Astrocyte of the cerebellum (primary cell): ENCODE measurements around the gene RPTN.

Experiments used
- DNase-seq: peaks from one replicate; pipeline ENCODE4 v3.0.0-alpha.2; 2011; ENCODE audit warnings: low read depth
- H3K4me3 ChIP-seq: 2 replicates; pipeline ENCODE4 v1.5.1; 2011; ENCODE audit warnings: mild to moderate bottlenecking, low read depth, low read length, moderate library complexity
- in situ Hi-C: cut with HindIII; loops from 2 replicates; pipeline ENCODE4 v1.10.0; 2017; ENCODE audit warnings: low sequenced_read_pairs
- TF ChIP-seq, protein P1 (sequence below): IDR thresholded peaks from 2 replicates; pipeline ENCODE4 v1.5.1; 2012; ENCODE audit warnings: low read length, low read depth, moderate library complexity, mild to moderate bottlenecking; ENCODE audit errors: missing control alignments

RPTN gene

DNA sequence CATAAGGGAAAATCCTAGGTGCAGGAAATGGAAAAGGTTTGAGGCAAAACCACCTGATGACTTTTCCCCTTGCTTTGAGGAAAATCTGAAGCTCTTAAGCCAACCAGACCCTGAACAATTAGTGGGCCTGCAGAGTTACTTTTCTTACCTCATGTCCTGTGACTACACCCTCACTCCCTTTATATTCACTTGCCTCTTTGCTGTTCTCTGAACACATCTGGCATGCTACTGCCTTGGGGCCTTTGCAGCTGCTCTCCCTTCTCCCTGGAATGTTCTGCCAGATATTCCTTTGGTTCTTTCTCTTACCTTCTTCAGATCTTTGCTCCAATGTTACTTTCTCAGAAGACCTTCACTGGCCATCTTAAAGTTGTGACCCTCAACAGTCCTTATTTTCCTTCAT is 21.8 kb downstream of the RPTN start:
- no peak overlapping the region for H3K4me3 ChIP-seq
- TF ChIP-seq, protein P1, sequence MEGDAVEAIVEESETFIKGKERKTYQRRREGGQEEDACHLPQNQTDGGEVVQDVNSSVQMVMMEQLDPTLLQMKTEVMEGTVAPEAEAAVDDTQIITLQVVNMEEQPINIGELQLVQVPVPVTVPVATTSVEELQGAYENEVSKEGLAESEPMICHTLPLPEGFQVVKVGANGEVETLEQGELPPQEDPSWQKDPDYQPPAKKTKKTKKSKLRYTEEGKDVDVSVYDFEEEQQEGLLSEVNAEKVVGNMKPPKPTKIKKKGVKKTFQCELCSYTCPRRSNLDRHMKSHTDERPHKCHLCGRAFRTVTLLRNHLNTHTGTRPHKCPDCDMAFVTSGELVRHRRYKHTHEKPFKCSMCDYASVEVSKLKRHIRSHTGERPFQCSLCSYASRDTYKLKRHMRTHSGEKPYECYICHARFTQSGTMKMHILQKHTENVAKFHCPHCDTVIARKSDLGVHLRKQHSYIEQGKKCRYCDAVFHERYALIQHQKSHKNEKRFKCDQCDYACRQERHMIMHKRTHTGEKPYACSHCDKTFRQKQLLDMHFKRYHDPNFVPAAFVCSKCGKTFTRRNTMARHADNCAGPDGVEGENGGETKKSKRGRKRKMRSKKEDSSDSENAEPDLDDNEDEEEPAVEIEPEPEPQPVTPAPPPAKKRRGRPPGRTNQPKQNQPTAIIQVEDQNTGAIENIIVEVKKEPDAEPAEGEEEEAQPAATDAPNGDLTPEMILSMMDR: no peak
- in situ Hi-C loops: no loop called here
- no peak for DNase-seq

DNA sequence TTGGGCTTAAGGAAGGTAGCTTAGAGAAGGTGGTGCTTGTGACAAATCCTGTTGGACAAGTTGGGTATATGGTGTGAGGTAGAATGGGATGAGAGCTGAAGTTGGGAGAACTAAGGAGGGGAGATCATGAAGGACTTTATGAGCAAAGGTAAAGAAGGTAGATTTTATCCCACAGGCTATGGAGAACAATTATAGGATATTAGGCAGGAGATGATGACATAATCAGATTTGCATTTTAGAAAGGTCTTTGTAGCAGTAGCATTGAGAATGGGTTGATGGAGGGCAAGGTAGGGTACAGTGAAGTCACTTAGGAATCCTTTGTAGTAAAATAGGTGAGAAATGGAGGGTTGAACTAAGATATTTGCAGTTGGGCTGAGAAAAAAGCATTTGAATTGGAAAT is 28.8 kb downstream of the RPTN start:
- TF ChIP-seq, protein P1: no peak
- in situ Hi-C loops: no loop called here
- DNase-seq: no peak
- no peak overlapping the region for H3K4me3 ChIP-seq

DNA sequence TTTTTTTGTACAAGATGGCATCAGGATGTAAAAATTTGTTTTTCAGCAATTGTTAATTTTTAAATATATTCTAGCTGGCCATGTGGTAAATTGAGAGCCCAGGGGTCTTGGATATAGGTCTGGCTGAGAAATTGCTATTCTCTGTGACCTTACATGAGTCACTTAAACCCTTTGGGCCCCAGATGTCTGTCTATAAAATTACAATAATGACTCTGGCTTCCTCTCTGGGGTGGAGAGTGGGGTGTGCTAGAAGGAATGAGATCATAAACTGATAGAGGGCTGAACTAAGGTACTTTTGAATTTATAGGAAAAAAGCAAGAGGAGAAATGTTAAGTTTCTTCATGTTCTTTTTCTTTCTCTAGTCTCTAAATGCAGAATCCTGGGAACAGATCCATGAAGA is 31.4 kb downstream of the RPTN start:
- no peak overlapping the region for H3K4me3 ChIP-seq
- TF ChIP-seq, protein P1: no peak
- no peak for DNase-seq
- in situ Hi-C loops: no loop called here

DNA sequence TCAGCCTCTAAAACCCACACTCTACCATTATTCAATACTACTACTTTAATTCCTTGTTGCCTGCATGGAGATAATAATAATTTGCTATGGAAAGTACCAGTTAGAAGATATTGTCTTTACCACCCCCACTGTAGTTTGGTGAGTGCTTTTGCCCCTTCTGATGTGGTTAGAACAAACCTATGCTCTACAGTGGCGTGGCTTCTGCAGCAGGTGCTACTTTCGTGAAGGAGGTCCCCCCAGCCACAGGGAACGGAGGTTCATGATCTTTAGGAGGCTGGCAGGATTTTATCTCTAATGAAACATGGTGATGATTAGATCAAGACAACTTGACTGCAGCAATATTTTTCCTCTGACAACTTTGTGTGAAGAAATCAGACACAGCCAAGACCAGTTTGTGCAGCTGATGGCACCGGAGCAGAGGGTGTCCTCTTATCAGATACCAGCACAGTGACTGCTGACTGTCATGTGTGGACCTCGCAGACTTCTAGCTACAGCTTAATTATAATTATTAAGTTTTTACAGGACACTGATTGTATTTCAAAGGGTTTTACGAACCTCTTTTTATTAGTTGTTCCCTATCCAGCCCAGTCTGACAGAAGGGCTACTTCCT is 33.1 kb downstream of the RPTN start:
- H3K4me3 ChIP-seq: no peak overlapping the region
- TF ChIP-seq, protein P1: no peak
- no peak for DNase-seq
- in situ Hi-C loops: no loop called here

DNA sequence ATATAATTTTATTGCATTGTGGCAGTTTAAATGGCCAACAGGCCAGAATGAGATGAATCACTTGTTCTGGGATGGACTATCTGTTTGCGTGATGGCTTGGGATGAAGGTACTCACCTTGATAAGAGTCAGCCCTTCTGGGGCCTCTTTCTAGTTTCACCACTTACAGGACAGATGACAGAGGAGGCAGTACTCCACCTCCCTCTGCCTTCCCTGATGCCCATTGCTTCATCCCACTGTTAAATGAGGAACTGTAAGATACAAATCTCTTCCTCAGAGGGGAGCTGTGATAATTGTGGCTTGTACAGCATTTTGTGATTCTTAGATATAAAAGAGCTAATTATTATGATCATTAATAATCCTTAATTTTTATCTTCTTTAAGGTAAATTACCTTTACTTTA is 40.1 kb downstream of the RPTN start:
- DNase-seq: no peak
- TF ChIP-seq, protein P1: no peak
- H3K4me3 ChIP-seq: no peak overlapping the region
- in situ Hi-C loops: no loop called here

DNA sequence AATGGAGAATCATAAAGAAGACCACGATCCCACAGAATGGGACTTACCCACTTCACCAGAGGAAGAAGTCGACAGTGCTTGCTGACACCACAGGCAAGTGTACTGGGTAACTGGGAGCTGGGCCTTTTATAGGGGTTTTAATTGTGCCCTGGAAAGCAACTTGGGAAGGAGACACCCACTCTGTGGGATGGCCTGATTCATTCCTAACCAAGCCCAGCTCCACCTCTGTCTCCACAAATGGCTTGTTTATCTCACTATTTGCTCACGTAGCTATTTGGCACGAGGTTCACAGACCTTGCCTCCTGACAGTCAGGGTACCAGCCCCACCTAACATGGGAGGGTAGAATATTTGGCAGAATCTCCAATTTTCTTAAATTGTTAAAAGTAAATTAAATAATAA is 43.7 kb downstream of the RPTN start, which contains the start of gene TCHH:
TCHH (minus strand) TSS at position 101 of the 400 bp plus-strand sequence. CDS start 1,364 bp downstream, outside the sequence.
- TF ChIP-seq, protein P1: no peak

More for the DNA sequence above, 43.7 kb downstream of the RPTN start, which contains the start of gene TCHH:
- DNase-seq: no peak
- H3K4me3 ChIP-seq: no peak within 1 kb of the TSS
- in situ Hi-C loops: no loop called here
